Measurements from ENCODE around the gene KCNC4. TPM values are rescaled to one million over a fixed set of nuclear protein-coding genes. Genes with fewer than 3 reads are reported as not detected.

The KCNC4 gene
- total and polyA plus RNA-seq, 2 of the 4 experiments (the other 2 are of a cell fraction): 0.18 to 2.3 TPM

- 0% methylated on average over 1 of the region's 9 CpGs; no CpG with 5 or more reads in 1 of the 2 experiments for WGBS, 2 experiments (ENCODE audit: extremely low coverage in 2 of 2, insufficient read length in 1 of 2)
- H3K9me1 ChIP-seq (ENCODE audit: insufficient read depth, low read length): no peaks in the 10 kb centered on the region
- no peaks in the 10 kb centered on the region for H3K9me3 ChIP-seq (ENCODE audit: control insufficient read depth, insufficient read depth, low read length)
- dilution Hi-C loops (cut with HindIII; ENCODE audit: low sequenced_read_pairs, unreplicated experiment): no loop called here
- no peaks in the 10 kb centered on the region for H4K20me1 ChIP-seq (ENCODE audit: insufficient read depth, low read length)
- no peak overlapping the region for H3K9ac ChIP-seq (ENCODE audit: low read depth, low read length)
- no peaks in the 10 kb centered on the region for H3K36me3 ChIP-seq (ENCODE audit: control insufficient read depth, insufficient read depth, low read length)
- ChIA-PET CTCF (interaction anchor here (0.7 kb wide), 1 partner anchor 38 kb away, joined by 3 read pairs; no protein-coding TSS in a partner anchor), POLR2A (ENCODE audit: unreplicated experiment) (no interaction called here)
- no peak overlapping the region for H3K23ac ChIP-seq (ENCODE audit: low read depth, low read length)
- no peak overlapping the region for H3K14ac ChIP-seq (replicated peaks; ENCODE audit: low read depth, low read length)
- in situ Hi-C loops (cut with MboI; ENCODE audit: low sequenced_read_pairs): no loop called here
- H2AK5ac ChIP-seq (ENCODE audit: low read depth, low read length): no peak overlapping the region
- ATAC-seq (ENCODE audit: low read depth): no peak
- H2BK20ac ChIP-seq (ENCODE audit: low read depth, low read length): no peak overlapping the region
- no peak overlapping the region for H3K4ac ChIP-seq (ENCODE audit: low read depth, low read length)
- no peak overlapping the region for H3K27ac ChIP-seq (ENCODE audit: insufficient read depth, low read length)
- no peak overlapping the region for H2BK5ac ChIP-seq (ENCODE audit: low read depth, low read length, poor library complexity, severe bottlenecking)
- no peaks in the 10 kb centered on the region for H3K79me1 ChIP-seq (ENCODE audit: low read depth in 1 of 2, low read length in 2 of 2)
- no peak for DNase-seq
- no TSS peak for BruUV-seq (replicated peaks)
- TF ChIP-seq CTCF (conservative IDR thresholded peaks at IDR 0.05; ENCODE audit: low read depth, low read length) (no peak), RFX5 (IDR thresholded peaks at IDR 0.05; ENCODE audit: low read depth, low read length) (no peak), RAD21 (IDR thresholded peaks at IDR 0.05; ENCODE audit: low read length) (no peak), MAFK (IDR thresholded peaks at IDR 0.05; ENCODE audit: low read depth, low read length) (no peak)
- H3K18ac ChIP-seq (ENCODE audit: low read depth, low read length): no peak overlapping the region
- H2AK9ac ChIP-seq (replicated peaks; ENCODE audit: low read depth, low read length, poor library complexity): no peak overlapping the region
- no peak overlapping the region for H3K4me2 ChIP-seq (ENCODE audit: low read depth, low read length)
- H3K56ac ChIP-seq (ENCODE audit: extremely low read depth, insufficient read depth, low read length): no peak overlapping the region
- intact Hi-C loops (cut with micrococcal nuclease): loop anchor here (5.0 kb wide), 1 partner anchor 46 kb away; no protein-coding TSS in a partner anchor
- no peak overlapping the region for H3K4me3 ChIP-seq (ENCODE audit: insufficient read depth, low read depth, low read length)
- H2BK15ac ChIP-seq (ENCODE audit: low read depth, low read length): no peak overlapping the region
- H3K27me3 ChIP-seq (ENCODE audit: control insufficient read depth, insufficient read depth, low read length): peaks cover 47% of the 10 kb centered on the region
- no peak overlapping the region for H4K5ac ChIP-seq (ENCODE audit: low read depth, low read length)
- no peak overlapping the region for H2BK120ac ChIP-seq (ENCODE audit: low read depth, low read length)
- no peak overlapping the region for H4K8ac ChIP-seq (ENCODE audit: low read depth in 2 of 2, low read length in 2 of 2)
- H3K4me1 ChIP-seq (ENCODE audit: control insufficient read depth, insufficient read depth, low read length): no peaks in the 10 kb centered on the region; the same call in 1 of the 2 replicates
- H2AFZ ChIP-seq (replicated peaks; ENCODE audit: low read length, poor library complexity): no peak overlapping the region
- no peak overlapping the region for H4K91ac ChIP-seq (ENCODE audit: insufficient read depth, low read depth, low read length)
These were observed 35.9 kb downstream of the KCNC4 start for GRCh38 chr1:110245876-110246620.
